H1 (cell line): ENCODE measurements around the gene AQP2.
A peak's percentile ranks its signal among the peaks of the same experiment; 100 is the strongest.

Experiments used
- CBX5 ChIP-seq: fragments of 300-800, 300-1000 bp; sonication (generic); IDR thresholded peaks from 2 replicates; pipeline ENCODE4 v1.7.1; 2016; ENCODE audit warnings: antibody characterized with exemption, low read length, low read depth
- EGR1 ChIP-seq: IDR thresholded peaks from 2 replicates; pipeline ENCODE4 v1.6.1; 2011; ENCODE audit warnings: low read depth, low read length, borderline replicate concordance
- HDAC6 ChIP-seq: IDR thresholded peaks from one replicate; pipeline ENCODE4 v1.7.1; 2012; ENCODE audit warnings: low read depth, mild to moderate bottlenecking, inconsistent platforms, low read length, moderate library complexity
- POLR2A ChIP-seq, 2 experiments: IDR thresholded peaks; 1 replicate in 1 of 2; 2 replicates in 1 of 2; pipeline ENCODE4 v1.6.1; 2011; ENCODE audit warnings: low read depth in 2 of 2, low read length in 2 of 2, mild to moderate bottlenecking in 2 of 2; ENCODE audit errors: control extremely low read depth in 1 of 2
- POLR2AphosphoS5 ChIP-seq: IDR thresholded peaks from 2 replicates; pipeline ENCODE4 v1.6.1; 2011; ENCODE audit warnings: low read depth, low read length
- SP4 ChIP-seq: IDR thresholded peaks from 2 replicates; pipeline ENCODE4 v1.6.1; 2012; ENCODE audit warnings: low read length, inconsistent platforms
- SRF ChIP-seq: IDR thresholded peaks from 2 replicates; pipeline ENCODE4 v1.6.1; 2011; ENCODE audit warnings: mild to moderate bottlenecking, low read depth, low read length, moderate library complexity
- TAF1 ChIP-seq: IDR thresholded peaks from 2 replicates; pipeline ENCODE4 v1.6.1; 2011; ENCODE audit warnings: mild to moderate bottlenecking, low read depth, low read length
- TBP ChIP-seq: IDR thresholded peaks from 2 replicates; pipeline ENCODE4 v1.6.1; 2011; ENCODE audit warnings: low read depth, low read length, improper control_type of control experiment
- TEAD4 ChIP-seq: IDR thresholded peaks from 2 replicates; pipeline ENCODE4 v1.6.1; 2012; ENCODE audit warnings: low read depth, low read length, inconsistent platforms, mixed read lengths
- TF ChIP-seq, protein P1 (sequence below), 3 experiments: IDR thresholded peaks; 1 replicate in 2 of 3; 2 replicates in 1 of 3; pipeline versions ENCODE4 v1.5.1 to v1.6.1; 2011; ENCODE audit warnings: low read length in 3 of 3, mild to moderate bottlenecking in 3 of 3, inconsistent platforms in 2 of 3, low read depth in 1 of 3, moderate library complexity in 1 of 3; ENCODE audit not compliant: insufficient read depth in 1 of 3; ENCODE audit errors: control extremely low read depth in 1 of 3
- TF ChIP-seq, protein P2 (sequence below): IDR thresholded peaks from 2 replicates; pipeline ENCODE4 v1.6.1; 2012; ENCODE audit warnings: inconsistent platforms
- TF ChIP-seq, protein P3 (sequence below): IDR thresholded peaks from 2 replicates; pipeline ENCODE4 v1.6.1; 2011; ENCODE audit warnings: low read length, improper control_type of control experiment

- TF ChIP-seq, protein P1, sequence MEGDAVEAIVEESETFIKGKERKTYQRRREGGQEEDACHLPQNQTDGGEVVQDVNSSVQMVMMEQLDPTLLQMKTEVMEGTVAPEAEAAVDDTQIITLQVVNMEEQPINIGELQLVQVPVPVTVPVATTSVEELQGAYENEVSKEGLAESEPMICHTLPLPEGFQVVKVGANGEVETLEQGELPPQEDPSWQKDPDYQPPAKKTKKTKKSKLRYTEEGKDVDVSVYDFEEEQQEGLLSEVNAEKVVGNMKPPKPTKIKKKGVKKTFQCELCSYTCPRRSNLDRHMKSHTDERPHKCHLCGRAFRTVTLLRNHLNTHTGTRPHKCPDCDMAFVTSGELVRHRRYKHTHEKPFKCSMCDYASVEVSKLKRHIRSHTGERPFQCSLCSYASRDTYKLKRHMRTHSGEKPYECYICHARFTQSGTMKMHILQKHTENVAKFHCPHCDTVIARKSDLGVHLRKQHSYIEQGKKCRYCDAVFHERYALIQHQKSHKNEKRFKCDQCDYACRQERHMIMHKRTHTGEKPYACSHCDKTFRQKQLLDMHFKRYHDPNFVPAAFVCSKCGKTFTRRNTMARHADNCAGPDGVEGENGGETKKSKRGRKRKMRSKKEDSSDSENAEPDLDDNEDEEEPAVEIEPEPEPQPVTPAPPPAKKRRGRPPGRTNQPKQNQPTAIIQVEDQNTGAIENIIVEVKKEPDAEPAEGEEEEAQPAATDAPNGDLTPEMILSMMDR (IDR thresholded peaks at IDR 0.05; ENCODE audit: control extremely low read depth in 1 of 3, insufficient read depth in 1 of 3, low read depth in 1 of 3, low read length in 3 of 3): peak; percentile 35 to 59 (median 57)
- no peak for TF ChIP-seq CBX5
- no peak for TF ChIP-seq HDAC6
- no peak for TF ChIP-seq TBP
- TF ChIP-seq POLR2A (IDR thresholded peaks at IDR 0.05; ENCODE audit: control extremely low read depth in 1 of 2, low read depth in 2 of 2, low read length in 2 of 2): no peak
- TF ChIP-seq TAF1: no peak
- no peak for TF ChIP-seq POLR2AphosphoS5
- TF ChIP-seq, protein P2, sequence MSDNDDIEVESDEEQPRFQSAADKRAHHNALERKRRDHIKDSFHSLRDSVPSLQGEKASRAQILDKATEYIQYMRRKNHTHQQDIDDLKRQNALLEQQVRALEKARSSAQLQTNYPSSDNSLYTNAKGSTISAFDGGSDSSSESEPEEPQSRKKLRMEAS: 0 out of 2 replicates have a peak, but pooled peaks have one; percentile 10
- no peak for TF ChIP-seq SRF
- TF ChIP-seq, protein P3, sequence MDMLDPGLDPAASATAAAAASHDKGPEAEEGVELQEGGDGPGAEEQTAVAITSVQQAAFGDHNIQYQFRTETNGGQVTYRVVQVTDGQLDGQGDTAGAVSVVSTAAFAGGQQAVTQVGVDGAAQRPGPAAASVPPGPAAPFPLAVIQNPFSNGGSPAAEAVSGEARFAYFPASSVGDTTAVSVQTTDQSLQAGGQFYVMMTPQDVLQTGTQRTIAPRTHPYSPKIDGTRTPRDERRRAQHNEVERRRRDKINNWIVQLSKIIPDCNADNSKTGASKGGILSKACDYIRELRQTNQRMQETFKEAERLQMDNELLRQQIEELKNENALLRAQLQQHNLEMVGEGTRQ: no peak
- TF ChIP-seq EGR1: no peak
- TF ChIP-seq TEAD4: no peak
- TF ChIP-seq SP4: no peak
These were observed 47.9 kb upstream of the AQP2 start for GRCh38 chr12:49902399-49903350.
